Measurements from ENCODE around the gene LOX.

LOX gene

GRCh38 chr5:122124766-122125165, 46.7 kb upstream of the LOX start:
- no CpG with 5 or more reads among the region's 2 CpGs for WGBS, 2 donors (ENCODE audit: extremely low coverage in 2 of 2, insufficient read length in 2 of 2, insufficient replicate concordance in 1 of 2)
- H3K4me1 ChIP-seq (ENCODE audit: control insufficient read depth in 2 of 2, insufficient read depth in 1 of 2, low read depth in 1 of 2, low read length in 2 of 2): peaks cover 7 to 10% of the 10 kb centered on the region in 2 donors
- H2BK120ac ChIP-seq (ENCODE audit: low read depth, low read length): no peak overlapping the region
- H2BK5ac ChIP-seq (ENCODE audit: low read length): no peak overlapping the region
- H2AFZ ChIP-seq (ENCODE audit: low read length): no peak overlapping the region
- H3K79me1 ChIP-seq (ENCODE audit: low read depth, low read length): no peaks in the 10 kb centered on the region
- no peak overlapping the region for H3K14ac ChIP-seq (ENCODE audit: low read length)
- H2BK15ac ChIP-seq (ENCODE audit: low read length): no peak overlapping the region
- H3K18ac ChIP-seq (ENCODE audit: low read length): no peak overlapping the region
- H3K36me3 ChIP-seq (replicated peaks in 1 of 2; ENCODE audit: control insufficient read depth in 2 of 2, insufficient read depth in 2 of 2, low read length in 2 of 2): no peaks in the 10 kb centered on the region
- peaks cover 0 to 2% (median 0%) of the 10 kb centered on the region in 3 experiments for H3K27me3 ChIP-seq (ENCODE audit: control insufficient read depth in 3 of 3, insufficient read depth in 3 of 3, low read depth in 1 of 3, low read length in 3 of 3)
- no peaks in the 10 kb centered on the region for H3K9me3 ChIP-seq (replicated peaks in 1 of 2; ENCODE audit: control insufficient read depth in 2 of 2, insufficient read depth in 1 of 2, low read depth in 1 of 2, low read length in 2 of 2)
- H3K4me3 ChIP-seq (ENCODE audit: low read length in 2 of 2): no peak overlapping the region
- no peak for DNase-seq (ENCODE audit: low spot score)
- no peak overlapping the region for H3K23ac ChIP-seq (ENCODE audit: low read depth, low read length, poor library complexity)
- no peak overlapping the region for H2AK5ac ChIP-seq (ENCODE audit: low read depth, low read length)
- H4K91ac ChIP-seq (ENCODE audit: low read depth, low read length, poor library complexity): no peak overlapping the region
- no peak overlapping the region for H4K8ac ChIP-seq (ENCODE audit: low read depth, low read length)
- no peak overlapping the region for H3K4ac ChIP-seq (ENCODE audit: low read length)
- no peak overlapping the region for H3K27ac ChIP-seq (replicated peaks; ENCODE audit: low read length)
- H3K9ac ChIP-seq (ENCODE audit: low read depth, low read length, poor library complexity): no peak overlapping the region
- no peak overlapping the region for H2BK12ac ChIP-seq (ENCODE audit: low read length)
- no peak overlapping the region for H3K4me2 ChIP-seq (ENCODE audit: insufficient read depth, low read length, poor library complexity, severe bottlenecking)

DNA sequence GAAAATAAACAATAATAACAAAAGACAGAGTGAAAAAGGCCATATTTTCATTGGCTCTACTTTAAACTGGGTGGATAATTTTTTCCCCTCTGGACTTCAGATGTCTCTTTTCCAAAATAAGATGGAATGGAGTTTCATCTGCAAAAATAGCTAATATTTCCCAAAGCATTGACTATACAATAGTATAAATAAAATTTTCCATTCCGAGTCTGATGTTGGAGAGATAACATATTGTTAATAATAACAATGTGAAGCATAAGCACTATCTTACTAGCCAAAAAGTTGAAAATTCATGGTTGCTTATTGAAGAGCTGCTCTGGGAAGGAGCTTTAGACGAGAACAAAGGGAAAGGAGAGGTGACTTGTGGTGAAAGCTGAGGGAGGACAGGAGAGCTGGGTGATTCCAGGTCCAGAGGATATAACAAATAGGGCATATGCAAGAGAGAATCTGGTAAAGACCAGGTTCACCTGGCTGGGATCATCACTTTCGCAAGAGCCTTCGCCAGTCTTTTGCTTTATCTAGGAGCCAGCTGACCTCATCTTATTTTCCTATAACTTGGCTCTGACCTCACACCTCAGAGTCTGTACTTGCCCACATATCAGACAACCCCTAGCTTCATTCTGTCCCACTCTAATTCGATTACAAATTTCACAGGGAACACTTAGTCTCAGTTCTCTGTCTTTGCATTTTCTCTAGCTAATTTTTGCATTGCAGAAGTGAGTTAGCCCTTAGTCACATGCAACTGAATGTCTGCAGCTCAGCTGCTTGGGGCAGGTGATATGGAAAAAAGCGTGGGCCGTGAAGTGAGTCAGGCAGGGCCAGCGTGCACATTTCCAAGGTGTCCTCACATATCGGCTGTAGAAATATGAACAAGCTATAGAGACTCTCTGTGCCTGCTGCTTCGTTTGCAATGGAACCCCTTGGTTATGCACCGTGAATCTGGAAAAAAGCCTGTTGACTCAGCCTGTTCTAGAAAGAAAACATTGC, 43.7 kb upstream of the LOX start:
- Histone ChIP-seq H3K79me1 (ENCODE audit: low read depth, low read length) (no peaks in the 10 kb centered on the region), H3K18ac (ENCODE audit: low read length) (no peak overlapping the region), H2BK5ac (ENCODE audit: low read length) (no peak overlapping the region), H4K8ac (ENCODE audit: low read depth, low read length) (no peak overlapping the region), H2AFZ (ENCODE audit: low read length) (no peak overlapping the region), H2BK15ac (ENCODE audit: low read length) (no peak overlapping the region), H3K4me3 (ENCODE audit: low read length in 2 of 2) (no peak overlapping the region), H3K27ac (replicated peaks; ENCODE audit: low read length) (no peak overlapping the region), H3K4ac (ENCODE audit: low read length) (no peak overlapping the region), H2BK12ac (ENCODE audit: low read length) (no peak overlapping the region), H3K9ac (ENCODE audit: low read depth, low read length, poor library complexity) (no peak overlapping the region), H3K4me1 (ENCODE audit: control insufficient read depth in 2 of 2, insufficient read depth in 1 of 2, low read depth in 1 of 2, low read length in 2 of 2) (peaks cover 0 to 1% of the 10 kb centered on the region in 2 donors), H3K4me2 (ENCODE audit: insufficient read depth, low read length, poor library complexity, severe bottlenecking) (no peak overlapping the region), H4K91ac (ENCODE audit: low read depth, low read length, poor library complexity) (no peak overlapping the region), H3K14ac (ENCODE audit: low read length) (no peak overlapping the region), H2BK120ac (ENCODE audit: low read depth, low read length) (no peak overlapping the region), H3K27me3 (ENCODE audit: control insufficient read depth in 3 of 3, insufficient read depth in 3 of 3, low read depth in 1 of 3, low read length in 3 of 3) (peaks cover 0 to 2% (median 0%) of the 10 kb centered on the region in 3 experiments), H2AK5ac (ENCODE audit: low read depth, low read length) (no peak overlapping the region), H3K23ac (ENCODE audit: low read depth, low read length, poor library complexity) (no peak overlapping the region), H3K9me3 (replicated peaks in 1 of 2; ENCODE audit: control insufficient read depth in 2 of 2, insufficient read depth in 1 of 2, low read depth in 1 of 2, low read length in 2 of 2) (no peaks in the 10 kb centered on the region), H3K36me3 (replicated peaks in 1 of 2; ENCODE audit: control insufficient read depth in 2 of 2, insufficient read depth in 2 of 2, low read length in 2 of 2) (no peaks in the 10 kb centered on the region)
- no peak for DNase-seq (ENCODE audit: low spot score)
- WGBS, 2 donors (ENCODE audit: extremely low coverage in 2 of 2, insufficient read length in 2 of 2, insufficient replicate concordance in 1 of 2): no CpG with 5 or more reads among the region's 11 CpGs

DNA sequence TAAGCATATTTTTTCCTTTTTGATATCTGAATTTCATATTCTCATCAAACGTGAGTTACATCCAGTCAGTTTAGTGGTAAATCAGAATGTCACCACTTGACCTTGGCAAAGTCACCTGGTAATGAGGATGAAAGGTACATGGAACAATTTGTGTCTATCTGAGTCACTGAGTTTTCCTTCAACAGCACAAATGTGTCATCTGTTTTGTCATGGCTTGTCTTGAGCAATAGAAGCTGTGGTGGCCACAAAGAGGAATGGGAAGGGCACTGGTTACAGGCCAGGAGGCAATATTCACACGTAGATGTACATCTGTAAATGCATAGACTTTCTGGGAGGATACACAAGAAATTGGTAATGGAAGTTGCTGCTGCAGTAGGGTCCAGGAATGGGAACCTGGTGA, 42.9 kb upstream of the LOX start:
- Histone ChIP-seq H3K4me1 (ENCODE audit: control insufficient read depth in 2 of 2, insufficient read depth in 1 of 2, low read depth in 1 of 2, low read length in 2 of 2) (no peaks in the 10 kb centered on the region), H3K4me2 (ENCODE audit: insufficient read depth, low read length, poor library complexity, severe bottlenecking) (no peak overlapping the region), H2AFZ (ENCODE audit: low read length) (no peak overlapping the region), H3K27me3 (ENCODE audit: control insufficient read depth in 3 of 3, insufficient read depth in 3 of 3, low read depth in 1 of 3, low read length in 3 of 3) (peaks cover 0 to 2% (median 0%) of the 10 kb centered on the region in 3 experiments), H2BK12ac (ENCODE audit: low read length) (no peak overlapping the region), H3K4ac (ENCODE audit: low read length) (no peak overlapping the region), H3K14ac (ENCODE audit: low read length) (no peak overlapping the region), H3K9me3 (replicated peaks in 1 of 2; ENCODE audit: control insufficient read depth in 2 of 2, insufficient read depth in 1 of 2, low read depth in 1 of 2, low read length in 2 of 2) (no peaks in the 10 kb centered on the region), H2BK15ac (ENCODE audit: low read length) (no peak overlapping the region), H3K4me3 (ENCODE audit: low read length in 2 of 2) (no peak overlapping the region), H2BK5ac (ENCODE audit: low read length) (no peak overlapping the region), H3K9ac (ENCODE audit: low read depth, low read length, poor library complexity) (no peak overlapping the region), H2AK5ac (ENCODE audit: low read depth, low read length) (no peak overlapping the region), H4K8ac (ENCODE audit: low read depth, low read length) (no peak overlapping the region), H3K36me3 (replicated peaks in 1 of 2; ENCODE audit: control insufficient read depth in 2 of 2, insufficient read depth in 2 of 2, low read length in 2 of 2) (no peaks in the 10 kb centered on the region), H3K79me1 (ENCODE audit: low read depth, low read length) (no peaks in the 10 kb centered on the region), H3K27ac (replicated peaks; ENCODE audit: low read length) (no peak overlapping the region), H3K23ac (ENCODE audit: low read depth, low read length, poor library complexity) (no peak overlapping the region), H2BK120ac (ENCODE audit: low read depth, low read length) (no peak overlapping the region), H4K91ac (ENCODE audit: low read depth, low read length, poor library complexity) (no peak overlapping the region), H3K18ac (ENCODE audit: low read length) (no peak overlapping the region)
- no CpG with 5 or more reads among the region's 2 CpGs for WGBS, 2 donors (ENCODE audit: extremely low coverage in 2 of 2, insufficient read length in 2 of 2, insufficient replicate concordance in 1 of 2)
- no peak for DNase-seq (ENCODE audit: low spot score)

- Histone ChIP-seq H3K4me1 (ENCODE audit: control insufficient read depth in 2 of 2, insufficient read depth in 1 of 2, low read depth in 1 of 2, low read length in 2 of 2) (no peaks in the 10 kb centered on the region), H2AK5ac (ENCODE audit: low read depth, low read length) (no peak overlapping the region), H3K36me3 (replicated peaks in 1 of 2; ENCODE audit: control insufficient read depth in 2 of 2, insufficient read depth in 2 of 2, low read length in 2 of 2) (no peaks in the 10 kb centered on the region), H3K27me3 (ENCODE audit: control insufficient read depth in 3 of 3, insufficient read depth in 3 of 3, low read depth in 1 of 3, low read length in 3 of 3) (peaks cover 0 to 2% (median 0%) of the 10 kb centered on the region in 3 experiments), H4K91ac (ENCODE audit: low read depth, low read length, poor library complexity) (no peak overlapping the region), H3K14ac (ENCODE audit: low read length) (no peak overlapping the region), H3K18ac (ENCODE audit: low read length) (no peak overlapping the region), H2BK12ac (ENCODE audit: low read length) (no peak overlapping the region), H3K9ac (ENCODE audit: low read depth, low read length, poor library complexity) (no peak overlapping the region), H3K27ac (replicated peaks; ENCODE audit: low read length) (no peak overlapping the region), H3K4me3 (ENCODE audit: low read length in 2 of 2) (no peak overlapping the region), H3K23ac (ENCODE audit: low read depth, low read length, poor library complexity) (no peak overlapping the region), H3K9me3 (replicated peaks in 1 of 2; ENCODE audit: control insufficient read depth in 2 of 2, insufficient read depth in 1 of 2, low read depth in 1 of 2, low read length in 2 of 2) (no peaks in the 10 kb centered on the region), H3K4me2 (ENCODE audit: insufficient read depth, low read length, poor library complexity, severe bottlenecking) (no peak overlapping the region), H2BK120ac (ENCODE audit: low read depth, low read length) (no peak overlapping the region), H2BK15ac (ENCODE audit: low read length) (no peak overlapping the region), H2AFZ (ENCODE audit: low read length) (no peak overlapping the region), H3K79me1 (ENCODE audit: low read depth, low read length) (no peaks in the 10 kb centered on the region), H4K8ac (ENCODE audit: low read depth, low read length) (no peak overlapping the region), H3K4ac (ENCODE audit: low read length) (no peak overlapping the region), H2BK5ac (ENCODE audit: low read length) (no peak overlapping the region)
- no CpG with 5 or more reads among the region's 2 CpGs for WGBS, 2 donors (ENCODE audit: extremely low coverage in 2 of 2, insufficient read length in 2 of 2, insufficient replicate concordance in 1 of 2)
- no peak for DNase-seq (ENCODE audit: low spot score)
Observed at GRCh38 chr5:122120493-122120892, 42.4 kb upstream of the LOX start.

Data from neuronal stem cell (in vitro differentiated cells).